Endothelial cell of umbilical vein (primary cell): ENCODE measurements around the gene CD8B2. TPM values are rescaled to one million over a fixed set of nuclear protein-coding genes. Genes with fewer than 3 reads are reported as not detected.
"Not testable (repeated sequence)": the region's sequence is repeated elsewhere in the genome, so short reads cannot be mapped to it uniquely, and the experiment has no call there.

ENCODE experiments used
- BruUV-seq: library from RNA; stranded (reverse); fragments of 400-500 nt; replicated peaks from 2 replicates; lab custom pipeline; 2021; lab: Mats Ljungman, UMichigan
- CTCF ChIA-PET: fragments of 300-600, 350-600 bp; sonication (Branson Sonifier 250); formaldehyde crosslinking; loops from one replicate; lab custom pipeline; 2021; ENCODE audit warnings: antibody characterized with exemption, inconsistent platforms; lab: Charles Lee
- POLR2A ChIA-PET: fragments of 300-600, 350-600 bp; sonication (Branson Sonifier 250); formaldehyde crosslinking; loops from one replicate; lab custom pipeline; 2021; ENCODE audit warnings: antibody characterized with exemption, inconsistent platforms; lab: Charles Lee
- DNase-seq: peaks from one replicate; pipeline ENCODE4 v3.0.0-alpha.2; 2011; ENCODE audit warnings: low read depth, low spot score
- FAIRE-seq: peaks from 2 replicates; lab custom pipeline; 2011; peaks lifted over from hg19 to GRCh38; lab: Jason Lieb, UNC
- H2AFZ ChIP-seq: 2 replicates; pipeline ENCODE4 v1.6.0; 2012; ENCODE audit warnings: low read depth, low read length, control low read depth, inconsistent platforms
- H3K27ac ChIP-seq: 2 replicates; pipeline ENCODE4 v1.5.1; 2011; ENCODE audit warnings: low read depth, mild to moderate bottlenecking, control low read depth, low read length, moderate library complexity; ENCODE audit not compliant: insufficient read depth
- H3K27me3 ChIP-seq, 2 experiments: 2 replicates each; pipeline versions ENCODE4 v1.6.0 to v1.6.1; 2011; ENCODE audit warnings: low read length in 2 of 2, mixed read lengths in 1 of 2; ENCODE audit not compliant: control insufficient read depth in 2 of 2, insufficient read depth in 2 of 2
- H3K36me3 ChIP-seq, 2 experiments: 2 replicates in 1 of 2; 3 replicates in 1 of 2; pipeline ENCODE4 v1.5.1; 2011; ENCODE audit warnings: low read length in 2 of 2, mild to moderate bottlenecking in 1 of 2, moderate library complexity in 1 of 2; ENCODE audit not compliant: control insufficient read depth in 2 of 2, insufficient read depth in 2 of 2; ENCODE audit errors: extremely low read depth in 1 of 2
- H3K4me1 ChIP-seq: 3 replicates; pipeline ENCODE4 v1.5.1; 2011; ENCODE audit warnings: mild to moderate bottlenecking, low read length; ENCODE audit not compliant: control insufficient read depth, insufficient read depth; ENCODE audit errors: extremely low read depth
- H3K4me2 ChIP-seq: 2 replicates; pipeline ENCODE4 v1.6.1; 2011; ENCODE audit warnings: low read length, control low read depth, mixed read lengths; ENCODE audit not compliant: insufficient read depth
- H3K4me3 ChIP-seq, 3 experiments: fragments of 200-600 bp in 1 of 3; sonication (generic), shearing (Covaris generic) in 1 of 3; replicated peaks in 1 of 3; 2 replicates each; pipeline ENCODE4 v1.5.1; 2011 to 2016; ENCODE audit warnings: control low read depth in 3 of 3, low read length in 3 of 3, mild to moderate bottlenecking in 2 of 3, inconsistent platforms in 1 of 3, low read depth in 1 of 3, moderate library complexity in 1 of 3; ENCODE audit not compliant: insufficient read depth in 1 of 3
- H3K79me2 ChIP-seq: 2 replicates; pipeline ENCODE4 v1.6.0; 2012; ENCODE audit warnings: low read length, inconsistent platforms; ENCODE audit not compliant: control insufficient read depth, insufficient read depth
- H3K9ac ChIP-seq: replicated peaks from 2 replicates; pipeline ENCODE3; 2011; ENCODE audit warnings: low read length, control low read depth; ENCODE audit not compliant: insufficient read depth; ENCODE audit errors: extremely low read depth
- H3K9me1 ChIP-seq: replicated peaks from 3 replicates; pipeline ENCODE4 v1.6.0; 2011; ENCODE audit warnings: mild to moderate bottlenecking, low read length; ENCODE audit not compliant: control insufficient read depth, insufficient read depth; ENCODE audit errors: extremely low read depth
- H3K9me3 ChIP-seq: replicated peaks from 2 replicates; pipeline ENCODE4 v1.5.1; 2012; ENCODE audit warnings: low read length, inconsistent platforms; ENCODE audit not compliant: control insufficient read depth, insufficient read depth
- H4K20me1 ChIP-seq: replicated peaks from 2 replicates; pipeline ENCODE3; 2011; ENCODE audit warnings: mild to moderate bottlenecking, low read length; ENCODE audit not compliant: control insufficient read depth, insufficient read depth; ENCODE audit errors: extremely low read depth
- EZH2 ChIP-seq: IDR thresholded peaks from 2 replicates; pipeline ENCODE4 v1.6.1; 2012; ENCODE audit warnings: borderline replicate concordance, low read depth, mild to moderate bottlenecking, moderate library complexity, low read length, inconsistent platforms; ENCODE audit not compliant: severe bottlenecking
- FOS ChIP-seq: IDR thresholded peaks from 2 replicates; pipeline ENCODE4 v1.6.1; 2011; ENCODE audit warnings: mild to moderate bottlenecking, low read length, moderate library complexity, borderline replicate concordance; ENCODE audit not compliant: insufficient read depth
- GATA2 ChIP-seq: IDR thresholded peaks from 2 replicates; pipeline ENCODE4 v1.7.0; 2011; ENCODE audit warnings: low read depth, mild to moderate bottlenecking, moderate library complexity, mixed read lengths, low read length; ENCODE audit not compliant: insufficient read length, insufficient read depth
- JUN ChIP-seq: IDR thresholded peaks from 2 replicates; pipeline ENCODE4 v1.6.1; 2011; ENCODE audit warnings: borderline replicate concordance, low read depth; ENCODE audit not compliant: insufficient read length, insufficient read depth
- MYC ChIP-seq: IDR thresholded peaks from one replicate; pipeline ENCODE4 v1.6.1; 2011; ENCODE audit warnings: mild to moderate bottlenecking, low read depth, low read length
- POLR2A ChIP-seq: IDR thresholded peaks from 2 replicates; pipeline ENCODE4 v1.6.1; 2012; ENCODE audit warnings: low read depth, mild to moderate bottlenecking, control low read depth, low read length
- POLR2AphosphoS5 ChIP-seq: IDR thresholded peaks from 2 replicates; pipeline ENCODE4 v1.6.1; 2012; ENCODE audit warnings: low read depth, mild to moderate bottlenecking, control low read depth, low read length, moderate library complexity; ENCODE audit not compliant: insufficient read depth
- dilution Hi-C: fragments of 300-500 bp; cut with MboI; formaldehyde crosslinking; loops from one replicate; pipeline ENCODE4 v1.15.0; 2019; ENCODE audit warnings: low sequenced_read_pairs; ENCODE audit not compliant: extremely low pct_ligation_motif_present
- intact Hi-C: fragments of 100-400 bp; cut with micrococcal nuclease; formaldehyde crosslinking; loops from one replicate; pipeline ENCODE4 v1.10.0; 2022
- polyA plus RNA-seq, 4 experiments: library from polyadenylated mRNA; depleted of rRNA in 3 of 4; stranded (reverse) in 3 of 4; unstranded in 1 of 4; fragments of >200 nt; gene quantifications; 2 replicates each; pipeline versions ENCODE4 v1.2.1 to v1.2.3, GENCODE V29; 2011 to 2012; ENCODE audit warnings: missing spikeins in 1 of 4
- total RNA-seq: library from RNA; stranded (reverse); gene quantifications from 2 replicates; pipeline ENCODE4 v1.2.3, GENCODE V29; 2021
- TF ChIP-seq, protein P1 (sequence below): IDR thresholded peaks from 2 replicates; pipeline ENCODE4 v1.6.1; 2011; ENCODE audit not compliant: insufficient read depth, insufficient read length
- TF ChIP-seq, protein P2 (sequence below), 2 donors: IDR thresholded peaks; 1 replicate in 1 of 2; 2 replicates in 1 of 2; pipeline ENCODE4 v1.5.1; 2011; ENCODE audit warnings: low read length in 2 of 2, mild to moderate bottlenecking in 2 of 2, moderate library complexity in 2 of 2, control low read depth in 1 of 2, inconsistent platforms in 1 of 2, low read depth in 1 of 2; ENCODE audit not compliant: insufficient read depth in 1 of 2; ENCODE audit errors: extremely low read depth in 1 of 2

Gene CD8B2
- total and polyA plus RNA-seq, 2 donors (not counting 3 experiments of a cell fraction or from before 2014, with no cell fraction given): not detected

DNA sequence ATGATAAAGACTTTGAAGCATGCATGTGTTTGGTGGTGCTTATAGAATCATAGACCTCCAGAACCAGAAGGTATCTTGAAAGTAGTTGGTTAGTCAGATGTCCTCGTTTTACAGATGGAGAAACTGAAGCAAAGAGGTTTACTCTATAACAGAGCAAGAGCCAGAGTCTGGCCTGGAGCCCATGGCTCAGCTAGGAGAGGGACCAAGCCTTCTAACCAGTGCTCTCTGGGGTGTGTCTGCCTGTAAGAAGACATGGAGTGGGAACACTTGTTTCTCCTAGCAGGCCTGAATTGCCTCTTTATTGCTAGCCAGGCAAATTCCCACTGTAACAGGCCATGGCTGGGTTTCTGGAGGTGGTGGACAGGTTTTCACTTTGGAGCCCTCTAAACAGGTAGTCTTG is 67.9 kb downstream of the CD8B2 start:
- POLR2A ChIA-PET: no interaction called here
- TF ChIP-seq JUN: no peak
- TF ChIP-seq, protein P1, sequence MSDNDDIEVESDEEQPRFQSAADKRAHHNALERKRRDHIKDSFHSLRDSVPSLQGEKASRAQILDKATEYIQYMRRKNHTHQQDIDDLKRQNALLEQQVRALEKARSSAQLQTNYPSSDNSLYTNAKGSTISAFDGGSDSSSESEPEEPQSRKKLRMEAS: no peak
- TF ChIP-seq, protein P2, sequence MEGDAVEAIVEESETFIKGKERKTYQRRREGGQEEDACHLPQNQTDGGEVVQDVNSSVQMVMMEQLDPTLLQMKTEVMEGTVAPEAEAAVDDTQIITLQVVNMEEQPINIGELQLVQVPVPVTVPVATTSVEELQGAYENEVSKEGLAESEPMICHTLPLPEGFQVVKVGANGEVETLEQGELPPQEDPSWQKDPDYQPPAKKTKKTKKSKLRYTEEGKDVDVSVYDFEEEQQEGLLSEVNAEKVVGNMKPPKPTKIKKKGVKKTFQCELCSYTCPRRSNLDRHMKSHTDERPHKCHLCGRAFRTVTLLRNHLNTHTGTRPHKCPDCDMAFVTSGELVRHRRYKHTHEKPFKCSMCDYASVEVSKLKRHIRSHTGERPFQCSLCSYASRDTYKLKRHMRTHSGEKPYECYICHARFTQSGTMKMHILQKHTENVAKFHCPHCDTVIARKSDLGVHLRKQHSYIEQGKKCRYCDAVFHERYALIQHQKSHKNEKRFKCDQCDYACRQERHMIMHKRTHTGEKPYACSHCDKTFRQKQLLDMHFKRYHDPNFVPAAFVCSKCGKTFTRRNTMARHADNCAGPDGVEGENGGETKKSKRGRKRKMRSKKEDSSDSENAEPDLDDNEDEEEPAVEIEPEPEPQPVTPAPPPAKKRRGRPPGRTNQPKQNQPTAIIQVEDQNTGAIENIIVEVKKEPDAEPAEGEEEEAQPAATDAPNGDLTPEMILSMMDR (IDR thresholded peaks at IDR 0.05; ENCODE audit: extremely low read depth in 1 of 2, insufficient read depth in 1 of 2, low read depth in 1 of 2, low read length in 2 of 2): no peak
- TF ChIP-seq EZH2: no peak
- no peak for TF ChIP-seq MYC
- no peak for TF ChIP-seq FOS
- no peak for TF ChIP-seq POLR2A
- no peak for TF ChIP-seq GATA2
- no peak for TF ChIP-seq POLR2AphosphoS5
- Histone ChIP-seq H2AFZ (no peak overlapping the region), H4K20me1 (no peaks in the 10 kb centered on the region), H3K4me2 (no peak overlapping the region), H3K9me3 (no peaks in the 10 kb centered on the region), H3K4me1 (no peaks in the 10 kb centered on the region), H3K4me3 (no peak overlapping the region), H3K36me3 (no peaks in the 10 kb centered on the region), H3K9me1 (no peaks in the 10 kb centered on the region), H3K79me2 (no peaks in the 10 kb centered on the region), H3K27ac (no peak overlapping the region), H3K27me3 (no peaks in the 10 kb centered on the region), H3K9ac (no peak overlapping the region)
- FAIRE-seq: no peak
- DNase-seq: no peak
- CTCF ChIA-PET: no interaction called here
- intact Hi-C loops: no loop called here
- dilution Hi-C loops: no loop called here
- no TSS peak for BruUV-seq

DNA sequence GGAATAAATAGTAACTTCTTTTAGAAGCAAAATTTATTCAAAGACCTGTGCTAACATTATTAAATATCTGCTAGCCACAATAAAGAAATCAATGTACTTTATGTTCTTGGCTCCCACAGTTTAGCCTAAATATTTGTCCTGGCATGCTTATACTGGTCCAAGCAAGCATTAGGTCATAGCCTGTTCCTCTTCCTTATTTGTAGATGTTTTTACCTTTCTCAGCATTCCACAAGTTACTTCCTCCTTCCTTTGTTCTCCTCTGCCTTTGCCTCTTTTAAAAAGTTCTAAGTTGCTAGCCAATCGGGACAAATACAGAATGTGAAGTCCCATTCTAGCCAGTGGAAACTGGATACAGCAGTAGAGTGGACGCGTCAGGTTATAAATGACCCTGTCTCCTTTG is 72.6 kb downstream of the CD8B2 start:
- intact Hi-C loops, H3K9me1 ChIP-seq, H3K4me1 ChIP-seq, H3K9ac ChIP-seq, H3K4me2 ChIP-seq, H3K27me3 ChIP-seq, CTCF ChIA-PET, POLR2A ChIA-PET, BruUV-seq, DNase-seq, H4K20me1 ChIP-seq, dilution Hi-C loops, H3K79me2 ChIP-seq, H2AFZ ChIP-seq, H3K4me3 ChIP-seq, FAIRE-seq, H3K27ac ChIP-seq, H3K36me3 ChIP-seq, H3K9me3 ChIP-seq: not testable (repeated sequence)
